SK-N-SH (cell line): ENCODE measurements around the gene MYLK2. TPM values are rescaled to one million over a fixed set of nuclear protein-coding genes. Genes with fewer than 3 reads are reported as not detected.

Source experiments
- CTCF ChIA-PET: fragments of 300-600, 350-600 bp; formaldehyde crosslinking; extraction: SDS; loops from one replicate; lab custom pipeline; 2021; lab: Yijun Ruan, JAX
- POLR2A ChIA-PET: fragments of 350-600 bp; sonication (Branson Sonifier 250); formaldehyde crosslinking; extraction: SDS; loops from one replicate; lab custom pipeline; 2020; ENCODE audit warnings: antibody characterized with exemption, inconsistent platforms; lab: Yijun Ruan, JAX
- DNase-seq: peaks from one replicate; pipeline ENCODE4 v3.0.0; 2012
- H2AFZ ChIP-seq: fragments of 200-600 bp; sonication (generic); 2 replicates; pipeline ENCODE4 v1.8.1; 2016; ENCODE audit warnings: antibody characterized with exemption, mild to moderate bottlenecking, low read depth
- H3F3A ChIP-seq: fragments of 200-600 bp; sonication (generic); replicated peaks from 2 replicates; pipeline ENCODE3; 2016; ENCODE audit warnings: antibody characterized with exemption, mild to moderate bottlenecking; ENCODE audit not compliant: insufficient read depth
- H3K27ac ChIP-seq, 2 experiments: fragments of 200-500 bp in 1 of 2; fragments of 200-600 bp in 1 of 2; sonication (Bioruptor generic) in 1 of 2; sonication (generic), shearing (Covaris generic) in 1 of 2; 2 replicates each; pipeline versions ENCODE4 v1.5.1 to v1.6.1; 2014 to 2016; ENCODE audit warnings: low read depth in 2 of 2, inconsistent platforms in 1 of 2, low read length in 1 of 2, mild to moderate bottlenecking in 1 of 2, mixed read lengths in 1 of 2
- H3K27me3 ChIP-seq: fragments of 200-600 bp; sonication (generic), shearing (Covaris generic); 2 replicates; pipeline ENCODE4 v1.6.1; 2016; ENCODE audit warnings: mixed run types; ENCODE audit not compliant: insufficient read depth
- H3K36me3 ChIP-seq, 2 experiments: fragments of 200-500 bp in 1 of 2; fragments of 200-600 bp in 1 of 2; sonication (Bioruptor generic) in 1 of 2; sonication (generic) in 1 of 2; replicated peaks in 1 of 2; 2 replicates each; pipeline versions ENCODE3 to v1.5.1; 2014 to 2016; ENCODE audit warnings: low read length in 1 of 2, mild to moderate bottlenecking in 1 of 2; ENCODE audit not compliant: insufficient read depth in 2 of 2, control insufficient read depth in 1 of 2
- H3K4me1 ChIP-seq, 2 experiments: fragments of 200-500 bp in 1 of 2; fragments of 200-600 bp in 1 of 2; sonication (Bioruptor generic) in 1 of 2; sonication (generic), shearing (Covaris generic) in 1 of 2; 2 replicates each; pipeline versions ENCODE4 v1.5.1 to v1.6.1; 2014 to 2016; ENCODE audit warnings: low read depth in 1 of 2, low read length in 1 of 2, mixed run types in 1 of 2; ENCODE audit not compliant: insufficient read depth in 2 of 2, control insufficient read depth in 1 of 2
- H3K4me2 ChIP-seq: fragments of 200-600 bp; sonication (generic), shearing (Covaris generic); 2 replicates; pipeline ENCODE4 v1.6.1; 2017; ENCODE audit warnings: mixed run types
- H3K4me3 ChIP-seq, 2 experiments: fragments of 200-500 bp in 1 of 2; fragments of 200-600 bp in 1 of 2; sonication (Bioruptor generic) in 1 of 2; sonication (generic), shearing (Covaris generic) in 1 of 2; 2 replicates each; pipeline versions ENCODE4 v1.5.1 to v1.8.1; 2014 to 2016; ENCODE audit warnings: low read depth in 2 of 2, inconsistent platforms in 1 of 2, low read length in 1 of 2, mild to moderate bottlenecking in 1 of 2, mixed read lengths in 1 of 2, moderate library complexity in 1 of 2
- H3K79me2 ChIP-seq: fragments of 200-600 bp; sonication (generic); 2 replicates; pipeline ENCODE4 v1.8.1; 2017; ENCODE audit warnings: mild to moderate bottlenecking; ENCODE audit not compliant: insufficient read depth
- H3K9ac ChIP-seq: fragments of 200-600 bp; sonication (generic); 2 replicates; pipeline ENCODE4 v1.6.1; 2017; ENCODE audit warnings: mixed run types
- H3K9me2 ChIP-seq: fragments of 200-600 bp; sonication (generic); 2 replicates; pipeline ENCODE4 v1.6.1; 2017; ENCODE audit warnings: mixed run types
- H3K9me3 ChIP-seq: fragments of 200-600 bp; sonication (generic); 2 replicates; pipeline ENCODE4 v1.6.1; 2017; ENCODE audit warnings: mixed run types, mild to moderate bottlenecking, moderate library complexity
- H4K20me1 ChIP-seq: fragments of 200-600 bp; sonication (generic); 2 replicates; pipeline ENCODE4 v1.6.1; 2017; ENCODE audit warnings: mild to moderate bottlenecking, mixed run types; ENCODE audit not compliant: insufficient read depth
- ELF1 ChIP-seq: IDR thresholded peaks from 2 replicates; pipeline ENCODE4 v1.4.0; 2012
- EP300 ChIP-seq, 2 experiments: IDR thresholded peaks; 2 replicates each; pipeline versions ENCODE4 v1.4.0 to v1.6.1; 2012; ENCODE audit warnings: borderline replicate concordance in 1 of 2, low read depth in 1 of 2, low read length in 1 of 2
- FOSL2 ChIP-seq: IDR thresholded peaks from 2 replicates; pipeline ENCODE4 v1.4.0; 2012; ENCODE audit warnings: low read depth, mild to moderate bottlenecking, moderate library complexity, borderline replicate concordance
- FOXJ3 ChIP-seq: sonication (generic); formaldehyde crosslinking; IDR thresholded peaks from 2 replicates; pipeline ENCODE4 v1.5.1; 2020; ENCODE audit warnings: mild to moderate bottlenecking, missing genetic modification reagents
- MXI1 ChIP-seq: IDR thresholded peaks from 2 replicates; pipeline ENCODE4 v1.6.1; 2012; ENCODE audit warnings: mild to moderate bottlenecking, low read depth, low read length, improper control_type of control experiment
- POLR2AphosphoS5 ChIP-seq: IDR thresholded peaks from 2 replicates; pipeline ENCODE4 v1.6.1; 2012; ENCODE audit warnings: low read depth, low read length
- RXRA ChIP-seq: IDR thresholded peaks from 2 replicates; pipeline ENCODE4 v1.4.0; 2012; ENCODE audit warnings: low read depth, mild to moderate bottlenecking, borderline replicate concordance
- SMC3 ChIP-seq: IDR thresholded peaks from 2 replicates; pipeline ENCODE4 v1.6.1; 2012; ENCODE audit warnings: low read depth, low read length, improper control_type of control experiment
- TAF1 ChIP-seq: IDR thresholded peaks from 2 replicates; pipeline ENCODE4 v1.6.1; 2012; ENCODE audit warnings: low read depth, mild to moderate bottlenecking, low read length, moderate library complexity, borderline replicate concordance
- TEAD4 ChIP-seq: IDR thresholded peaks from 2 replicates; pipeline ENCODE4 v1.4.0; 2012; ENCODE audit warnings: mild to moderate bottlenecking, borderline replicate concordance; ENCODE audit not compliant: insufficient read depth
- YY1 ChIP-seq: IDR thresholded peaks from 2 replicates; pipeline ENCODE4 v1.4.0; 2012; ENCODE audit warnings: low read depth, mild to moderate bottlenecking
- WGBS: methylation state at CpG from one replicate; pipeline ENCODE4 v1.1.6; 2017; ENCODE audit warnings: low lambda C conversion rate; 5-methylcytosine and 5-hydroxymethylcytosine counted together
- polyA plus RNA-seq, 3 experiments: library from polyadenylated mRNA; depleted of rRNA; stranded (reverse); fragments of >200 nt; gene quantifications; 2 replicates each; pipeline ENCODE4 v1.2.3, GENCODE V29; 2012
- TF ChIP-seq, protein P1 (sequence below): IDR thresholded peaks from 2 replicates; pipeline ENCODE4 v1.4.0; 2012; ENCODE audit warnings: low read depth, borderline replicate concordance
- TF ChIP-seq, protein P2 (sequence below): IDR thresholded peaks from 2 replicates; pipeline ENCODE4 v1.6.1; 2012; ENCODE audit warnings: mild to moderate bottlenecking, low read depth, low read length, moderate library complexity
- TF ChIP-seq, protein P3 (sequence below): IDR thresholded peaks from 2 replicates; pipeline ENCODE4 v1.4.0; 2012; ENCODE audit warnings: low read depth
- TF ChIP-seq, protein P4 (sequence below): IDR thresholded peaks from 2 replicates; pipeline ENCODE4; 2012

The MYLK2 gene
- polyA plus RNA-seq, 1 of the 3 experiments (the other 2 are of a cell fraction), result 0.21 TPM

DNA sequence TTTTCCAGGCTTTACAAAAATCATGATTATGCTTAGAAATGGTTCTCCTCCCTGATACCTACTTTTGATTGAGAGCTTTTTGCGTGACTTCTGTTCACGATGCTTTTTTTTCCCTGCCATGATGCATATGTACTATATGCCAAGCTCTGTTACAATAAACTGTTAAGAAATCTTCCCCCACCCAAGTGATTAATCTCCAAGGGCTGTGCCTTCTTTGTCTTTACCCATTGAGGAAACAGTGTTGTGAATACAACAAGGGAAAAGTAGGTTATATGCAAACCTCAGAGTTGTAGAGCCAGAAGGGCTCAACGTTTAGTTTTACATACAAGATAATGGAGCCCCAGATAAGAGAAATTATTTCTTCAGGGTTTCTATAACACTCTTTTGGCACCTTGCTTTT lies 34.1 kb upstream of the MYLK2 start:
- Histone ChIP-seq H3K79me2 (peaks cover 48% of the 10 kb centered on the region; the same call in 1 of the 2 replicates), H3K4me3 (no peak overlapping the region), H2AFZ (no peak overlapping the region), H3K4me1 (0 out of 4 replicates have a peak, but pooled peaks cover 0 to 8% of the 10 kb centered on the region in 2 experiments), H4K20me1 (no peaks in the 10 kb centered on the region; the same call in 1 of the 2 replicates), H3K27me3 (no peaks in the 10 kb centered on the region), H3K27ac (no peak overlapping the region), H3K4me2 (no peak overlapping the region), H3K36me3 (peaks cover 39 to 57% of the 10 kb centered on the region in 2 experiments), H3K9me3 (no peaks in the 10 kb centered on the region), H3K9ac (no peak overlapping the region), H3K9me2 (no peaks in the 10 kb centered on the region), H3F3A (peaks cover 11% of the 10 kb centered on the region)
- 97% methylated on average over 3 of the region's 3 CpGs for WGBS
- TF ChIP-seq FOSL2 (no peak), TEAD4 (no peak), MXI1 (no peak), EP300 (IDR thresholded peaks at IDR 0.05; ENCODE audit: borderline replicate concordance in 1 of 2, low read depth in 1 of 2, low read length in 1 of 2) (no peak), FOXJ3 (CRISPR knock-in tag) (no peak), RXRA (no peak), YY1 (no peak), ELF1 (no peak), SMC3 (no peak), TAF1 (no peak), POLR2AphosphoS5 (no peak)
- TF ChIP-seq, protein P1, sequence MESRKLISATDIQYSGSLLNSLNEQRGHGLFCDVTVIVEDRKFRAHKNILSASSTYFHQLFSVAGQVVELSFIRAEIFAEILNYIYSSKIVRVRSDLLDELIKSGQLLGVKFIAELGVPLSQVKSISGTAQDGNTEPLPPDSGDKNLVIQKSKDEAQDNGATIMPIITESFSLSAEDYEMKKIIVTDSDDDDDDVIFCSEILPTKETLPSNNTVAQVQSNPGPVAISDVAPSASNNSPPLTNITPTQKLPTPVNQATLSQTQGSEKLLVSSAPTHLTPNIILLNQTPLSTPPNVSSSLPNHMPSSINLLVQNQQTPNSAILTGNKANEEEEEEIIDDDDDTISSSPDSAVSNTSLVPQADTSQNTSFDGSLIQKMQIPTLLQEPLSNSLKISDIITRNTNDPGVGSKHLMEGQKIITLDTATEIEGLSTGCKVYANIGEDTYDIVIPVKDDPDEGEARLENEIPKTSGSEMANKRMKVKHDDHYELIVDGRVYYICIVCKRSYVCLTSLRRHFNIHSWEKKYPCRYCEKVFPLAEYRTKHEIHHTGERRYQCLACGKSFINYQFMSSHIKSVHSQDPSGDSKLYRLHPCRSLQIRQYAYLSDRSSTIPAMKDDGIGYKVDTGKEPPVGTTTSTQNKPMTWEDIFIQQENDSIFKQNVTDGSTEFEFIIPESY, result no peak
- TF ChIP-seq, protein P2, sequence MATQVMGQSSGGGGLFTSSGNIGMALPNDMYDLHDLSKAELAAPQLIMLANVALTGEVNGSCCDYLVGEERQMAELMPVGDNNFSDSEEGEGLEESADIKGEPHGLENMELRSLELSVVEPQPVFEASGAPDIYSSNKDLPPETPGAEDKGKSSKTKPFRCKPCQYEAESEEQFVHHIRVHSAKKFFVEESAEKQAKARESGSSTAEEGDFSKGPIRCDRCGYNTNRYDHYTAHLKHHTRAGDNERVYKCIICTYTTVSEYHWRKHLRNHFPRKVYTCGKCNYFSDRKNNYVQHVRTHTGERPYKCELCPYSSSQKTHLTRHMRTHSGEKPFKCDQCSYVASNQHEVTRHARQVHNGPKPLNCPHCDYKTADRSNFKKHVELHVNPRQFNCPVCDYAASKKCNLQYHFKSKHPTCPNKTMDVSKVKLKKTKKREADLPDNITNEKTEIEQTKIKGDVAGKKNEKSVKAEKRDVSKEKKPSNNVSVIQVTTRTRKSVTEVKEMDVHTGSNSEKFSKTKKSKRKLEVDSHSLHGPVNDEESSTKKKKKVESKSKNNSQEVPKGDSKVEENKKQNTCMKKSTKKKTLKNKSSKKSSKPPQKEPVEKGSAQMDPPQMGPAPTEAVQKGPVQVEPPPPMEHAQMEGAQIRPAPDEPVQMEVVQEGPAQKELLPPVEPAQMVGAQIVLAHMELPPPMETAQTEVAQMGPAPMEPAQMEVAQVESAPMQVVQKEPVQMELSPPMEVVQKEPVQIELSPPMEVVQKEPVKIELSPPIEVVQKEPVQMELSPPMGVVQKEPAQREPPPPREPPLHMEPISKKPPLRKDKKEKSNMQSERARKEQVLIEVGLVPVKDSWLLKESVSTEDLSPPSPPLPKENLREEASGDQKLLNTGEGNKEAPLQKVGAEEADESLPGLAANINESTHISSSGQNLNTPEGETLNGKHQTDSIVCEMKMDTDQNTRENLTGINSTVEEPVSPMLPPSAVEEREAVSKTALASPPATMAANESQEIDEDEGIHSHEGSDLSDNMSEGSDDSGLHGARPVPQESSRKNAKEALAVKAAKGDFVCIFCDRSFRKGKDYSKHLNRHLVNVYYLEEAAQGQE, result no peak
- TF ChIP-seq, protein P3, sequence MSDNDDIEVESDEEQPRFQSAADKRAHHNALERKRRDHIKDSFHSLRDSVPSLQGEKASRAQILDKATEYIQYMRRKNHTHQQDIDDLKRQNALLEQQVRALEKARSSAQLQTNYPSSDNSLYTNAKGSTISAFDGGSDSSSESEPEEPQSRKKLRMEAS, result no peak
- TF ChIP-seq, protein P4, sequence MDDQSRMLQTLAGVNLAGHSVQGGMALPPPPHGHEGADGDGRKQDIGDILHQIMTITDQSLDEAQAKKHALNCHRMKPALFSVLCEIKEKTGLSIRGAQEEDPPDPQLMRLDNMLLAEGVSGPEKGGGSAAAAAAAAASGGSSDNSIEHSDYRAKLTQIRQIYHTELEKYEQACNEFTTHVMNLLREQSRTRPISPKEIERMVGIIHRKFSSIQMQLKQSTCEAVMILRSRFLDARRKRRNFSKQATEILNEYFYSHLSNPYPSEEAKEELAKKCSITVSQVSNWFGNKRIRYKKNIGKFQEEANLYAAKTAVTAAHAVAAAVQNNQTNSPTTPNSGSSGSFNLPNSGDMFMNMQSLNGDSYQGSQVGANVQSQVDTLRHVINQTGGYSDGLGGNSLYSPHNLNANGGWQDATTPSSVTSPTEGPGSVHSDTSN, result no peak
- POLR2A ChIA-PET, result interaction anchor here (0.9 kb wide), 1 partner anchor 15 kb away, joined by 4 read pairs; no protein-coding TSS in a partner anchor
- CTCF ChIA-PET, result interaction anchor here (0.8 kb wide), 1 partner anchor 38 kb away, joined by 4 read pairs; no protein-coding TSS in a partner anchor
- DNase-seq, result no peak
